DOHH2 (cell line): ENCODE data around the gene GNPDA1.

Source experiments
- CTCF ChIP-seq: fragments of 200-600 bp; sonication (generic); IDR thresholded peaks from one replicate; pipeline ENCODE4 v1.5.1; 2014; ENCODE audit warnings: antibody characterized with exemption, mild to moderate bottlenecking, low read depth, low read length; ENCODE audit not compliant: poor library complexity, severe bottlenecking
- EZH2phosphoT487 ChIP-seq: fragments of 200-600 bp; sonication (generic); IDR thresholded peaks from 2 replicates; pipeline ENCODE4 v1.6.1; 2017; ENCODE audit warnings: borderline replicate concordance, mild to moderate bottlenecking, antibody characterized with exemption, low read length, moderate library complexity, mixed read lengths

- TF ChIP-seq CTCF = no peak
- no peak for TF ChIP-seq EZH2phosphoT487
Measured at GRCh38 chr5:141976176-141976575, 36.7 kb downstream of the GNPDA1 start.
